Germinal center (tissue), 1 donor: Measurements from ENCODE around the gene ACTN3.
"Not testable (repeated sequence)": the region's sequence is repeated elsewhere in the genome, so short reads cannot be mapped to it uniquely, and the experiment has no call there.

Experiments
- DNase-seq: peaks from one replicate; pipeline ENCODE4 v3.0.0; 2012; ENCODE audit warnings: mixed read lengths, low spot score

Gene ACTN3

DNA sequence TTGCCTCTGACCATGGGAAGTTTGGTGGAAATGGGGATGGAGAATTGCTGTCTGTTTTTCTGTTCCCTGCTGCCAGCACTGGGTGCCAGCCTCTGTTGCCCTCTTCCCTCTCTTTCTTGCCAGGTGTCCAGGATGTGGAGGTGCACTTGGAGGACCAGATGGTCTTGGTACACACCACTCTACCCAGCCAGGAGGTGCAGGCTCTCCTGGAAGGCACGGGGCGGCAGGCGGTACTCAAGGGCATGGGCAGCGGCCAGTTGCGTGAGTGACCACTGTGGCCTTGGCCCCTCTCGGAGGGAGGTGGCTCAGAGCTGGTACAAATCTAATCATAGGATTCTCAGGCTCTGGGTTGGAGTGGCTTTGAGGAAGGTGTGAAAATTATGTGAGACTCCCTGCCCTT, 52.3 kb downstream of the ACTN3 start:
- no peak for DNase-seq

DNA sequence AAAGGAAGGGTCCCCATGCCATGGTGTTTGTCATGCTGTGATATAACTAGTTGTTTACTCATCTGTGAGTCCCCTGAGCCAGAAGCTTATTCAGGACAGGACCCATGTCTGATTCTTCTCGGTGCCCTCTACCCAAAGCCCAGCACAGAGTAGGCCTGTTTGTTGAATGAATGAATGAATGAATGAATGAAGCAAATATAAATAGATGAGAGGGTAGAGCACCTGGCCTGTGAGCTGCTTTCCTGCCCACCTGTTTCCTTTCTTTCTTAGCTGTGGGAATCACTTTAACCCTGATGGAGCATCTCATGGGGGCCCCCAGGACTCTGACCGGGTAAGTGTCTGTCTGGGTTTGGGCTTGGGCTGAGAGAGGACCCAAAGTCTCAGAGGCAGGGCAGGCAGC, 53.5 kb downstream of the ACTN3 start:
- DNase-seq: no peak

DNA sequence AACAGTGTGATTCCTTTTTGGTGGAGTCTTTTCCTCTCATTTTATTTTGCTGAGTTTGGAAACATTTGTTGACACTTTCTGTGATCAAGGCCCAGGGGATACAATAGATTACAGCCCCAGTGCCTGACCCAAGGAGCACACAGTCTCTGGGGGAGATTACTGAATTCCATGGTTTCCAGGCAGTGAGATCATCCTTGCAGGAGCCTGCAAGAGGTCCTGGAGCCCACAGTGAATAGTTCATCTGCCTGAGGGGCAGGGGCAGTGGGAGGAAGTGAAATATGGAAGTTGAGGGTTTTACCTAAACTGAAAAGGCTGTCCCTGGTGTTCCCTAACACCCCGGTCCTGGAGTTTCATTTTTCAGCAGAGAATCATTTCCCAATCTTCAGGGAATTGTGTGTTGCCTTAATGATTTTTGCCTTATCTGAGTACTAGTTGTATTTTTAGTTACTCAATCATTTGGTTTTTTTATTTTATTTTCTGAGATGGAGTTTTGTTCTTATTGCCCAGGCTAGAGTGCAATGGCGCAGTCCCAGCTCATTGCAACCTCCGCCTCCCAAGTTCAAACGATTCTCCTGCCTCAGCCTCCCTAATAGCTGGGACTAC, 54.0 kb downstream of the ACTN3 start:
- DNase-seq: no peak

DNA sequence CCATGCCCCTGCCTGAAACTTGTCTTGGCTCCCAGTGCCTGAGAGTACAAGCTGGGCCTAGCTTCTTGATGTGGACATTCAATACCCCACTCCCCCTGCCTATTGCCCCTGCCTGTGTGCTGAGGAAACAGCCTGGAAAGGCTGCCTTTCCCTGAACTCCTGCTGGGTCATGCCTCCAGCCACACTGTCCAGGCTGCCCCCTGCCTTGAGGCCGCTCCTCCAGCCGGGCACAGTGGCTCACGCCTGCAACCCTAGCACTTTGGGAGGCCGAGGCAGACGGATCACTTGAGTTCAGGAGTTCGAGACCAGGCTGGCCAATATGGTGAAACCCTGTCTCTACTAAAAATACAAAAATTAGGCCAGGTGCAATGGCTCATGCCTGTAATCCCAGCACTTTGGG, 56.4 kb downstream of the ACTN3 start:
- no peak for DNase-seq

DNA sequence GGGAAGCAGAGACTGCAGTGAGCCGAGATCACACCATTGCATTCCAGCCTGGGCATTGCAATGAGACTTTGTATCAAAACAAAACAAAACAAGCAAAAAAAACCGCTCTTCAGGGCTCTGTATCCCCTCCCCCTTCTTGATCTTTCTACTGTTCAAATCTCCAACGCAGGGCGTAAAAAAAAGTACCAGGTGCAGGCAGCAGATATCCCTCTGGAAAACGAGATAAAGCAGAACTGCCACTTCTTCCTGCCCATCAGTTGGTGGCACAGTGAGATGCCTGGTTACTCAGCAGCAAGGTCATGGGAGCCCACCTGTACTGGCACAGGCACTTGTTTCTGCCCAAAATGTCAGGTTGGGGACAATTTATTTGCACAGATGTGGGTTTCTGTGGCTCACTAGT, 57.5 kb downstream of the ACTN3 start:
- no peak for DNase-seq

DNA sequence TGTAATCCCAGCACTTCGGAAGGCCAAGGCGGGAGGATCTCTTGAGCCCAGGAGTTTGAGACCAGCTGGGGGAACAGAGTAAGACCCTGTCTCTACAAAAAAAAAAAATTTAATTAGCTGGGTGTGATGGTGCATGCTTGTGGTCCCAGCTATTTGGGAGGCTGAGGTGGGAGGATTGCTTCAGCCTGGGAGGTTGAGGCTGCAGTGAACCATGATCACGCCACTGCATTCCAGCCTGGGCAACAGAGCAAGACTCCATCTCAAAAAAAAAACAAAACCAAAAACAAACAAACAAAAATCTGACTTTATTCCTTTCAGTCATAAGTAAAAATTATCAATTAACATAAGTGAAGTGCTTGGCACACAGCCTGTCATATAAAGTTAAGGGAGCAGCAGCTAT, 59.9 kb downstream of the ACTN3 start:
- not testable (repeated sequence) for DNase-seq

DNA sequence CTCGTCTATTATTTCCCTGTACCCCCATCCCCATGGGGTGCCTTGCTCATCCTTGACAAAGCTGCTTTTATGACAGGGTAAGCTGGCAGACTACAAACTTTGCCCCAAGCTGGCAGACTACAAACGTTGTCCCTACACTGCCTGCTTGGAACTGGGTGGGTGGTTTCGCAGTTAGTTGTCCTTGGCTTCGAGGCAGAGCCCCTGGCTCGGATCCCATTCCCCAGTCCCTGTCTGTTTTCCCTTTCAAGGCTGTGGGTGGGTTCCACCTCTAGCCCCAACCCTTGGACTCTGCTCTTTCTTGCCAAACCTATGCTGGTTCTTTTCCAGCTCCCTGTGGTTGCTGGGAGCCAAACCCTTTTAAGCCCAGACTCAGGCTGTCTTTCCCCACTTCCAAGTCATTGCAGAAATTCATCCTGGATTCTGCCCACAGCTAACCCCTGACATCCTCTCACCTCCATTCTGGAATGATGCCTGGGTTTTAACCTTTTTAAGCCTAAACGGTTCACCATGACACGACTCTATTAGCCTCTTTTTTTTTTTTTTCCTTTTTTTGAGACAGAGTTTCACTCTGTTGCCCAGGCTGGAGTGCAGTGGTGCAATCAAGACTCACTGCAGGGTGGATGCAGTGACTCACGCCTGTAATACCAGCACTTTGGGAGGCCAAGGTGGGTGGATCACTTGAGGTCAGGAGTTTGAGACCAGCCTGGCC, 60.6 kb downstream of the ACTN3 start:
- no peak for DNase-seq

DNA sequence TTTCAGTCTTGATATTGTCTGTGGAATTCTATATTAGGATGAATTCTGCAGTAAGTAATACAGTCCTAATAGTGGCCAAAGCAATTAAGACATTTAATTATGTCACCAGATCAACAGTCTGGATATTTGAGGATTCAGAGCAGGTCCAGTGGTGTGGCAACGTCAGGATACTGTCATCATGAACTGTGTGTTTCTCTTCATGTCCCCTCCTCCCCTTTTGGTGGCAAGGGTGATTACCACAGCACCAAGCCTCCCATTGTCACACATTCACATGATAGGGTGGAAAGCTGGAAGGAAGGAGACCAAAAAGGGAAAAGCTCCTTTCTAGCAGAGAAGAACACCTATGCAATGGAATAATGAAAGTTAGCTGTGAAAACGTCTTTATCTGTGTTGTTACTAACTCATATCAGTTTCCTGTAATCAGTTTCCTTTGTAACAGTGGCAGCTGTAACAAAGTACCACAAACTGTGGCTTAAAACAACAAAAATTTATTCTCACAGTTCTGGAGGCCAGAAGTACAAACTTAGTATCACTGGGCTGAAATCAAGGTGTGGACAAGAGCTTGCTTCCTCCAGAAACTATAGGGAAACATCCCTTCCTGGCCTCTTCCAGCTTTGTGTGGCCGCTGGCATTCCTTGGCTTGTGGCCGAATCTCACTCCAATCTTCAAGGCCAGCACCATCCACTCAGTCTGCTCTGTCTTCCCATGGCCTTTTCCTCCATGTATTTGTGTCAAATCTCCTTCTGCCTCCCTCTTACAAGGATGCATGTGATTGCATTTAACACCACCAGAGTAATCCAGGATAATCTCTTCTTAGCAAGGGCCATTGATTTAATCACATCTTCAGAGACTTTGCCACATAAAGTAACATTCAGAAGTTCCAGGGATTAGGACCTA, 63.3 kb downstream of the ACTN3 start:
- no peak for DNase-seq

DNA sequence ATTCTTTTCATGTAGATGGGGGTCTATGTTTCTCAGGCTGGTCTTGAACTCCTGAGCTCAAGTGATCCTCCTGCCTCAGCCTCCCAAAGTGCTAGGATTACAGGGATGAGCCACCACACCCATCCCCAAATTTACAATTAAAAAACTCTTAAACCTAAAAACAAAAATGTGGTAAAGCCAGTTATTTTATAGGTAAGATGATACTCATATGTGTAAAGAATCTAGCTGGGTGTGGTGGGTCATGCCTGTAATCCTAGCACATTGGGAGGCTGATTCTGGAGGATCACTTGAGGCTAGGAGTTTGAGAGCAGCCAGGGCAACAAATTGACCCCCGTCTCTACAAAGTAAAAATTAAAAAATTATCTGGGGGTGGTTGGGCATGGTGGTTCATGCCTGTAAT, 65.8 kb downstream of the ACTN3 start:
- DNase-seq: no peak
